Endothelial cell of umbilical vein (primary cell): ENCODE measurements around the gene SETBP1.

Experiments used
- CTCF ChIP-seq, 2 donors: IDR thresholded peaks; 1 replicate in 1 of 2; 2 replicates in 1 of 2; pipeline ENCODE4 v1.5.1; 2011; ENCODE audit warnings: low read length in 2 of 2, mild to moderate bottlenecking in 2 of 2, moderate library complexity in 2 of 2, control low read depth in 1 of 2, inconsistent platforms in 1 of 2, low read depth in 1 of 2; ENCODE audit not compliant: insufficient read depth in 1 of 2; ENCODE audit errors: extremely low read depth in 1 of 2
- EZH2 ChIP-seq: IDR thresholded peaks from 2 replicates; pipeline ENCODE4 v1.6.1; 2012; ENCODE audit warnings: borderline replicate concordance, low read depth, mild to moderate bottlenecking, moderate library complexity, low read length, inconsistent platforms; ENCODE audit not compliant: severe bottlenecking
- FOS ChIP-seq: IDR thresholded peaks from 2 replicates; pipeline ENCODE4 v1.6.1; 2011; ENCODE audit warnings: mild to moderate bottlenecking, low read length, moderate library complexity, borderline replicate concordance; ENCODE audit not compliant: insufficient read depth
- GATA2 ChIP-seq: IDR thresholded peaks from 2 replicates; pipeline ENCODE4 v1.7.0; 2011; ENCODE audit warnings: low read depth, mild to moderate bottlenecking, moderate library complexity, mixed read lengths, low read length; ENCODE audit not compliant: insufficient read length, insufficient read depth
- JUN ChIP-seq: IDR thresholded peaks from 2 replicates; pipeline ENCODE4 v1.6.1; 2011; ENCODE audit warnings: borderline replicate concordance, low read depth; ENCODE audit not compliant: insufficient read length, insufficient read depth
- MAX ChIP-seq: IDR thresholded peaks from 2 replicates; pipeline ENCODE4 v1.6.1; 2011; ENCODE audit not compliant: insufficient read depth, insufficient read length
- MYC ChIP-seq: IDR thresholded peaks from one replicate; pipeline ENCODE4 v1.6.1; 2011; ENCODE audit warnings: mild to moderate bottlenecking, low read depth, low read length
- POLR2A ChIP-seq: IDR thresholded peaks from 2 replicates; pipeline ENCODE4 v1.6.1; 2012; ENCODE audit warnings: low read depth, mild to moderate bottlenecking, control low read depth, low read length
- POLR2AphosphoS5 ChIP-seq: IDR thresholded peaks from 2 replicates; pipeline ENCODE4 v1.6.1; 2012; ENCODE audit warnings: low read depth, mild to moderate bottlenecking, control low read depth, low read length, moderate library complexity; ENCODE audit not compliant: insufficient read depth

- TF ChIP-seq GATA2 (no peak), CTCF (IDR thresholded peaks at IDR 0.05; ENCODE audit: extremely low read depth in 1 of 2, insufficient read depth in 1 of 2, low read depth in 1 of 2, low read length in 2 of 2) (no peak), POLR2AphosphoS5 (no peak), JUN (no peak), EZH2 (no peak), POLR2A (no peak), MYC (no peak), MAX (no peak), FOS (no peak)
Observed at GRCh38 chr18:44844486-44844885, 163.8 kb downstream of the SETBP1 start.
